ENCODE measurements around the gene CPXM2. TPM values are rescaled to one million over a fixed set of nuclear protein-coding genes. Genes with fewer than 3 reads are reported as not detected.

Gene CPXM2
- total and polyA plus RNA-seq, 9 of the 15 experiments (the other 6 are each of a cell fraction or from before 2014, with no cell fraction given): not detected

- H3K4me2 ChIP-seq (ENCODE audit: insufficient read depth, low read length): no peak overlapping the region
- no peaks in the 10 kb centered on the region for H3K27me3 ChIP-seq (ENCODE audit: control insufficient read depth in 2 of 2, insufficient read depth in 2 of 2, low read length in 2 of 2)
- no peak overlapping the region for H2AFZ ChIP-seq (ENCODE audit: low read depth, low read length)
- no peak overlapping the region for H3K4me3 ChIP-seq
- no peaks in the 10 kb centered on the region for H3K9me1 ChIP-seq (ENCODE audit: control insufficient read depth, insufficient read depth, low read length)
- H3K27ac ChIP-seq (ENCODE audit: extremely low read depth, low read depth, low read length): no peak overlapping the region
- TF ChIP-seq ZNF23 (CRISPR knock-in tag; IDR thresholded peaks at IDR 0.05): no peak
- TF ChIP-seq TCF15 (CRISPR knock-in tag; IDR thresholded peaks at IDR 0.05): no peak
- no peak for TF ChIP-seq FOXM1 (IDR thresholded peaks at IDR 0.05; ENCODE audit: low read depth)
- TF ChIP-seq FOXM1 (CRISPR knock-in tag; IDR thresholded peaks at IDR 0.05; ENCODE audit: low read depth): no peak
- TF ChIP-seq ZNF133 (CRISPR knock-in tag; IDR thresholded peaks at IDR 0.05): no peak
- TF ChIP-seq ZNF584 (CRISPR knock-in tag; IDR thresholded peaks at IDR 0.05; ENCODE audit: low read depth): no peak
- no peak for TF ChIP-seq DNMT1 (IDR thresholded peaks at IDR 0.05)
- no peak for TF ChIP-seq SAP30 (IDR thresholded peaks at IDR 0.05; ENCODE audit: borderline replicate concordance, insufficient read depth, low read depth, low read length, poor library complexity, severe bottlenecking)
- TF ChIP-seq CBFA2T2 (conservative IDR thresholded peaks at IDR 0.05): no peak
- no peak for TF ChIP-seq ESRRA (IDR thresholded peaks at IDR 0.05; ENCODE audit: borderline replicate concordance, low read depth)
- no peak for TF ChIP-seq SLC30A9 (CRISPR knock-in tag; IDR thresholded peaks at IDR 0.05)
- TF ChIP-seq ZC3H4 (CRISPR knock-in tag; IDR thresholded peaks at IDR 0.05; ENCODE audit: borderline replicate concordance): no peak
- TF ChIP-seq BRF1 (IDR thresholded peaks at IDR 0.05; ENCODE audit: borderline replicate concordance, extremely low read depth, insufficient read length): no peak
- TF ChIP-seq MEIS2 (IDR thresholded peaks at IDR 0.05; ENCODE audit: partially characterized antibody): no peak
- no peak for TF ChIP-seq ZNF41 (CRISPR knock-in tag; conservative IDR thresholded peaks at IDR 0.05)
- TF ChIP-seq E2F6 (IDR thresholded peaks at IDR 0.05; ENCODE audit: borderline replicate concordance in 1 of 2, extremely low read depth in 1 of 2, insufficient read depth in 1 of 2, insufficient read length in 1 of 2, low read depth in 1 of 2, low read length in 1 of 2, poor library complexity in 1 of 2, severe bottlenecking in 1 of 2): no peak
- no peak for TF ChIP-seq ZBTB49 (CRISPR knock-in tag; IDR thresholded peaks at IDR 0.05; ENCODE audit: borderline replicate concordance)
- WGBS (ENCODE audit: insufficient coverage, low coverage, missing lambda C conversion rate): 0% methylated on average over 9 of the region's 9 CpGs
- no peaks in the 10 kb centered on the region for H3K36me3 ChIP-seq (ENCODE audit: control insufficient read depth, insufficient read depth, low read length)
- intact Hi-C loops (cut with micrococcal nuclease) (no loop called here), in situ Hi-C loops (cut with MboI) (no loop called here)
- DNase-seq (ENCODE audit: extremely low read depth in 1 of 4, low spot score in 3 of 4) (no peak), FAIRE-seq (no peak), ATAC-seq (no peak)
- no peaks in the 10 kb centered on the region for H4K20me1 ChIP-seq (replicated peaks; ENCODE audit: control insufficient read depth, insufficient read depth, low read length)
- ChIA-PET CTCF (ENCODE audit: low intra/inter-chr PET ratio) (no interaction called here), POLR2A (no interaction called here)
- no peaks in the 10 kb centered on the region for H3K9me3 ChIP-seq (replicated peaks; ENCODE audit: control insufficient read depth, insufficient read depth, low read depth, low read length)
- no peak overlapping the region for H3K9ac ChIP-seq (ENCODE audit: insufficient read depth in 1 of 2, low read depth in 2 of 2, low read length in 2 of 2)
- H3K4me1 ChIP-seq (replicated peaks in 1 of 2; ENCODE audit: control insufficient read depth in 2 of 2, insufficient read depth in 2 of 2, low read length in 2 of 2): no peaks in the 10 kb centered on the region
- no TSS peak for BruUV-seq (replicated peaks)
- H3K79me2 ChIP-seq (ENCODE audit: control insufficient read depth, insufficient read depth, low read length): no peaks in the 10 kb centered on the region
Observed at GRCh38 chr10:123841115-123841514, 50.5 kb downstream of the CPXM2 start.

All from K562 (cell line).